IgD-negative memory B cell (primary cell): ENCODE results near the gene NMNAT2. TPM values are rescaled to one million over a fixed set of nuclear protein-coding genes. Genes with fewer than 3 reads are reported as not detected.

Experiments
- H3K27ac Mint-ChIP-seq, 3 donors: one replicate each; pipeline ENCODE4 v1.8.0; 2020 to 2022; ENCODE audit warnings: mild to moderate bottlenecking in 3 of 3, mixed read lengths in 3 of 3, moderate library complexity in 1 of 3
- H3K27me3 Mint-ChIP-seq: one replicate; pipeline ENCODE4 v1.8.0; 2021; ENCODE audit warnings: mixed read lengths
- H3K36me3 Mint-ChIP-seq: one replicate; pipeline ENCODE4 v1.8.0; 2020; ENCODE audit warnings: mild to moderate bottlenecking, mixed read lengths
- H3K4me1 Mint-ChIP-seq, 3 donors: one replicate each; pipeline ENCODE4 v1.8.0; 2020 to 2022; ENCODE audit warnings: mixed read lengths in 3 of 3, mild to moderate bottlenecking in 1 of 3
- H3K4me3 Mint-ChIP-seq, 4 donors: one replicate each; pipeline ENCODE4 v1.8.0; 2020 to 2022; ENCODE audit warnings: mild to moderate bottlenecking in 4 of 4, mixed read lengths in 4 of 4, moderate library complexity in 3 of 4
- H3K9me3 Mint-ChIP-seq, 3 donors: one replicate each; pipeline ENCODE4 v1.8.0; 2020 to 2021; ENCODE audit warnings: mixed read lengths in 3 of 3, mild to moderate bottlenecking in 1 of 3
- polyA plus RNA-seq: library from polyadenylated mRNA; unstranded; fragments of 300-500 nt; fragmentation: Illumina TruSeq; gene quantifications from one replicate; pipeline ENCODE4 v1.2.3, GENCODE V29; 2021

NMNAT2 gene
- polyA plus RNA-seq, 1 donor from 2014 or later = not detected

DNA sequence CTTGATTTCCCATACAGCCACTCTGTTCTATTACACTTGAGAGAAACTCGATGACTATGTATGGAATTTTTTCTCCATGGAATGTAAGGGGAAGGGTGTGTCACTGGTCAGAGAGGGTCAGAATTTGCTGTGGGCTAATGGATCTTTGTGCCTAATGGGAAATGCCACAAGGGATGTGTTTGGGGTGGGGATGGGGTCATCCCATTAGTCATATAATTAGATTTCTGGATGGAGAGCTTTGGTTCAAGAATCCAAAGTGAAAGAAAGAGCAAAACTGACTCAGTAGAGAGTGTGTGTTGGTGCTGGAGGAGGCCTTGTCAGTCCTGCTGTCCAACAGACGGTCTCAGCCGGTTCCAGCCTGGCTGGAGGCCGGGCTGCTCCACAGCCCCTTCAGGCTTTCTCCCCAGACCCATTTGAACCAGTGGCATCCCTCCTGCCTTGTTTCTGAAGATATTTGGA is 145.8 kb downstream of the NMNAT2 start:
- H3K27me3 Mint-ChIP-seq = peaks cover 5% of the 10 kb centered on the region
- H3K9me3 Mint-ChIP-seq = no peaks in the 10 kb centered on the region
- no peak overlapping the region for H3K27ac Mint-ChIP-seq
- H3K4me1 Mint-ChIP-seq = no peaks in the 10 kb centered on the region
- H3K36me3 Mint-ChIP-seq = no peaks in the 10 kb centered on the region
- H3K4me3 Mint-ChIP-seq = no peak overlapping the region

DNA sequence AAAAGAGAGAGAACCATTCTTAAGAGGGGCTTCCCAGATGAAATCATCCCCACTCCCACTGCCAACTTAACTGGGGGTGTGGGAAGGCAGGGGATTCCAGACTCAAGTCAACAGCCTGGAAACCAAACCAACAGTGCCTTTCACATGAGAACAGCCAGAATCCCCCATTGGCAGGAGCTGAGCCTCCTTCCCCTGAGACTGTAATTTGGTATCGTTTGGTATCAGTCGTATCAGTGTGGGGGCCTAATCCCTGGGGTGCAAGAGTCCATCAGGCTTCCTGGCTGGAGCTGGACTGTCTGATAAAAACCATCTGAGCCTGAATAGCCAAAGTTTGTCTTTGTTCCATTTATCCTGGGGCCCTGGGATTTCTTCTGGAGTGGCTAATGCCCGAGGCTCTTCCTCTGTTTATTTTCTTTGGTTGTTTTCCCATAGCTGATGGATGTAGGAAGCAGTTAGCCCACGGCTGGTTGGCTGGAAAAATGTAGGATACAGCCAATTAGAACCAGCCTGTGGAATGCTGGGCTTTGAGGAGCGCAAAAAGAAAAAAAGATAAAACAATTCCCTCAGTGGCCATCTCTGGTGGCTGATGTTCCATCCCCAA is 147.5 kb downstream of the NMNAT2 start:
- Mint-ChIP-seq H3K27me3 (peaks cover 14% of the 10 kb centered on the region), H3K4me1 (no peaks in the 10 kb centered on the region), H3K9me3 (no peaks in the 10 kb centered on the region), H3K36me3 (no peaks in the 10 kb centered on the region), H3K27ac (no peak overlapping the region), H3K4me3 (no peak overlapping the region)

DNA sequence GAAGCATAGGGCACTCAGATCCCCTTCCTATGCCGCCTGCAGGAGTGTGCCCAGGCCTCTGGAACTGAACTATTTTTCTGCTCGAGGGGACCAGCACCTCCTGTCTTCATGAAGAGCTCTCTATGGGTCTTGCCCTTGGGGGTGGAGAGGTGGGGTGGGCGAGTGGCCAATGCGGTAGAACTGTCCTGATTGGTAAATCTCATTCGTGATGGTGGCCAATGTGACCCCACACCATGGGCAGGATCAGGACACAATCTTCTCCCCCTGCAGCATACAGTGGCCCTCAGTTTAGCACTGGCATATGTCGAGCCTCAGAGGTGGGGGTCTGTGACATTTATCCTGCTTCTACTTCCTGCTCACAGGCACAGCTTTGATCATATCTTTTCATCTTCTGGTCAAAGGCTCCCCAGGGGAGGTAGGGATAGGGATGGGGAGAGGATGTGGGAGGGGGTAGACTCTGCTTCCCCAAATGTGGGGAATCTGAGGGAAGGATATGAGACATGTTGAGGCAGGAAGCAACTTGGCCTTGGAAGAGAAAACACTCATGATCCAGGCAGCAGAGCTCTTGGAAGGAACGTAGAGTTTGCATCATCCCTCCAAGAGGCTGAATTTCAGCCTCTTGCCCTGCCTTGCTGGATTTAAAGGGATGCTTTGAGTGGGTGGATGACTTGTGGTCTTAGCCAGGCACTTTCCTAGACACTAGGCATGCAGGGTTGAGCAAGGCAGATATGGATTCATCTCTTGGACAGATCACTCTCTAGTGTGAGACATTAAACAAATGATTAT is 150.3 kb downstream of the NMNAT2 start:
- H3K36me3 Mint-ChIP-seq = no peaks in the 10 kb centered on the region
- H3K27ac Mint-ChIP-seq = no peak overlapping the region
- no peaks in the 10 kb centered on the region for H3K9me3 Mint-ChIP-seq
- H3K4me3 Mint-ChIP-seq = no peak overlapping the region
- H3K4me1 Mint-ChIP-seq = no peaks in the 10 kb centered on the region
- H3K27me3 Mint-ChIP-seq = peaks cover 17% of the 10 kb centered on the region

DNA sequence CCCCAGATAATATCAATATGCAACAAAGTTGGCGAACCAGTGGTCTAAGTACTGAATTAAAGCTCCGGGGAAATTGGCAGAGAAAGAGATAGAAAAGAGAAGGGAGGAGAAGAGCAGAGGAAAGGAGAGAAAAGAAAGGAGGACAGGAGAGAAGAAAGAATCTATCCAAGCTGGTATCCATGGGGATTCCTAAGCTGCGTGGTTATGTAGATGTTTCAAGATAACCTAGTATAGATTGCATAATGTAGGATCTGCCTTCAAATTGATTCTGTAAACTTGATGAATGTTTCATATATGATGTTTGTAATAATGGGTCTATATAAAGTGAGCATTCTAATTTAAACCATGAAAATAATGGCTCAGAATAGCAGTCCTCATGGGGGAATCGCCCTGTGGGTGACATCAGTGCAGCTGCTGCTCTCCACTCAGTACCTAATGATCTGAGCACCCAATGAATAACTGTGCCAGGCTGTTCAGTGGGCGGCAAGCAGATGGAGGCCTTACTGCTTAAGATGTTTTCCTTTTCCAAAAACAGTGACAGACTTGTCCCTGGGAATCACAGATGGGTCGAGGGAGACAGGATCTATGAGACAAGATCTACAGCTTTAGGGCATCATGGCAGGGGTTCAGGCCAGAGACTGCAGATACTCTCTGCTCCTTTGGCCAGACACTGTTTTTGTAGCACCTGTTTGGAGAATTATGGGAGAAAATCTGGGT is 154.1 kb downstream of the NMNAT2 start:
- no peak overlapping the region for H3K27ac Mint-ChIP-seq
- H3K36me3 Mint-ChIP-seq = no peaks in the 10 kb centered on the region
- no peak overlapping the region for H3K4me3 Mint-ChIP-seq
- H3K9me3 Mint-ChIP-seq = no peaks in the 10 kb centered on the region
- no peaks in the 10 kb centered on the region for H3K4me1 Mint-ChIP-seq
- peaks cover 28% of the 10 kb centered on the region for H3K27me3 Mint-ChIP-seq

DNA sequence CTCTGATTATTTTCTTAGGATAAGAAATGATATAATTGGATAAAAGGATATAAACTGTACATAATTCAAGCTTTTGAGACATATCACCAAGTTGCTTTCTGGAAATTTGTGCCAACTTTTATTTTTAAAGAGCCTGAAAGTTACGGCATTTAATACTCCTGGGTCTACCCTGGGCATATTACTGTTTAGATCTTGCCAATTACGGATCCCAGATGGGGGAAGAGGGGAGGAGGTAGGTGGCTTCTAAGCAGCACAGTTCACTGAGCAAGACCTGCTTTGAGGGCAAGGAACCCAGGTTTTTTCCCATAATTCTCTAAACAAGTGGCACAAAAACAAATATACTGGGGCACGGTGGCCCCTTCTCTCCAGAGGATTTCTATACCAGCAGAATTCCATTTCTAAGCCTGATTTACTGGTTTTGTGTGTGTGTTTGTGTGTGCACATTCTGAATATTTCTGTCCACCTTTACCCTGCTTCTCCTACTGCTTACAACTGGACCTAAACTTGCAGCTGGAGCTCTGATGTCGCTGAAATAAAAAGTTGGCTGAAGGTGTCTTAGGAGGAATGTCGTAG is 155.5 kb downstream of the NMNAT2 start:
- H3K36me3 Mint-ChIP-seq = peaks cover under 1% of the 10 kb centered on the region
- H3K4me3 Mint-ChIP-seq = no peak overlapping the region
- H3K9me3 Mint-ChIP-seq = no peaks in the 10 kb centered on the region
- H3K4me1 Mint-ChIP-seq = peaks cover 0 to 4% (median 0%) of the 10 kb centered on the region in 3 donors
- H3K27ac Mint-ChIP-seq = no peak overlapping the region
- H3K27me3 Mint-ChIP-seq = peaks cover 32% of the 10 kb centered on the region

DNA sequence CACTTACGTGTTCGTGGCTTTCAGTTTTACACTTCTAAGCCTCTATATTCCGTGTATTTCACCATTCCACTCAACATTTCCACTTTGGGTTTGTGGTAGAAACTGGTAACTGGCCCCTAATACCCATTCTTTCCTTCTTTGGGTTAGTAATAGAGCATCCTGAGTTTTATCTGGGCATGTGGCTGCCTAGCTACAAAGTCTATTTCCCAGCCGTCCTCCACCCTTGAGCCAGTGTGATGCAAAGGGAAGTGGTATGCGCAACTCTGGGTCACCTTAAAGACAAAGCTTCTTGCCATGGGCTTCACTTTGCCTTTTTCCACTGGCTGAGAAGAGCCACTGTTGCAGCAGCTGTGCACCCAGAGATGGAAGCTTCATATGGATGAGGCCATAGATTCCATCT is 158.3 kb downstream of the NMNAT2 start:
- Mint-ChIP-seq H3K9me3 (peaks cover 0 to 3% (median 0%) of the 10 kb centered on the region in 3 donors), H3K27me3 (peaks cover 19% of the 10 kb centered on the region), H3K4me1 (peaks cover 0 to 5% (median 0%) of the 10 kb centered on the region in 3 donors), H3K27ac (no peak overlapping the region), H3K4me3 (no peak overlapping the region), H3K36me3 (peaks cover 1% of the 10 kb centered on the region)

DNA sequence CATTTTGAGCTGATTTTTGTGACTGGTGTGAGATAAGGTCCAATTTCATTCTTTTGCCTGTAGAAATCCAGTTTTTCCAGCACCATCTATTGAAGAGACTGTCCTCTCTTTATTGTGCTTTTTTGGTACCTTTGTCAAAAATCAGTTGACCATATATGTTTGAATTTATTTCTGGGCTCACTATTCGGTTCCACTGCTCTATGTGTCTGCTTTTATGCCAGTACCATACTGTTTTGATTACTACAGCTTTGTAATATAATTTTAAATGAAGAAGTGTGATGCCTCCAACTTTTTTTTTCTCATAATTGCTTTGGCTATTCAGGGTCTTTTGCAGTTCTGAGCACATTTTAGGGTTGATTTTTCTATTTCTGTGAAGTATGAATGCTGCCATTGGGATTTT is 163.1 kb downstream of the NMNAT2 start:
- peaks cover 0 to 5% (median 0%) of the 10 kb centered on the region in 3 donors for H3K4me1 Mint-ChIP-seq
- H3K4me3 Mint-ChIP-seq = no peak overlapping the region
- H3K9me3 Mint-ChIP-seq = peaks cover 0 to 3% (median 2%) of the 10 kb centered on the region in 3 donors
- no peak overlapping the region for H3K27ac Mint-ChIP-seq
- H3K27me3 Mint-ChIP-seq = peaks cover 9% of the 10 kb centered on the region
- H3K36me3 Mint-ChIP-seq = peaks cover 1% of the 10 kb centered on the region

DNA sequence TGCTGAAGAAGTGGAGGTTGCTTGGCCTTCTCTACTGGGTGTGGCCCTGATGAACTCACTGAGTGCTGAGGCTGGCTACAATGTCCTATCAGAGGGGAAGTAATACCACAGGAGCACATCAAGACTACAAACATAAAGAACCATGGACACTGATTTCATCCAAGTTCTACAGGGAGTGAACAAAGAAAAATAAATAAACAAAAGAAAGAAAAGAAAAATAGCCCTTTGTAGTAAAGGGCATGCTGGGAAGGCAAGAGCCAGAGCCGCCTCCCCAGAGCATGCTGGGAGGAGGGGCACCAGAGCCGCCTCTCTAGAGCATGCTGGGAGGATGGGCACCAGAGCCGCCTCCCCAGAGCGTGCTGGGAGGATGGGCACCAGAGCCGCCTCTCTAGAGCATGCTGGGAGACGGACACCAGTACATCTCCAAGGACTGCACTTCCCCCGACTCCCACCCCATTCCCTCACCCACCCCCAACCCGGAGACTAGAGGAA is 166.2 kb downstream of the NMNAT2 start:
- Mint-ChIP-seq H3K27ac (no peak overlapping the region), H3K4me3 (no peak overlapping the region), H3K4me1 (no peaks in the 10 kb centered on the region), H3K27me3 (peaks cover 2% of the 10 kb centered on the region), H3K36me3 (no peaks in the 10 kb centered on the region), H3K9me3 (peaks cover 0 to 3% (median 2%) of the 10 kb centered on the region in 3 donors)

DNA sequence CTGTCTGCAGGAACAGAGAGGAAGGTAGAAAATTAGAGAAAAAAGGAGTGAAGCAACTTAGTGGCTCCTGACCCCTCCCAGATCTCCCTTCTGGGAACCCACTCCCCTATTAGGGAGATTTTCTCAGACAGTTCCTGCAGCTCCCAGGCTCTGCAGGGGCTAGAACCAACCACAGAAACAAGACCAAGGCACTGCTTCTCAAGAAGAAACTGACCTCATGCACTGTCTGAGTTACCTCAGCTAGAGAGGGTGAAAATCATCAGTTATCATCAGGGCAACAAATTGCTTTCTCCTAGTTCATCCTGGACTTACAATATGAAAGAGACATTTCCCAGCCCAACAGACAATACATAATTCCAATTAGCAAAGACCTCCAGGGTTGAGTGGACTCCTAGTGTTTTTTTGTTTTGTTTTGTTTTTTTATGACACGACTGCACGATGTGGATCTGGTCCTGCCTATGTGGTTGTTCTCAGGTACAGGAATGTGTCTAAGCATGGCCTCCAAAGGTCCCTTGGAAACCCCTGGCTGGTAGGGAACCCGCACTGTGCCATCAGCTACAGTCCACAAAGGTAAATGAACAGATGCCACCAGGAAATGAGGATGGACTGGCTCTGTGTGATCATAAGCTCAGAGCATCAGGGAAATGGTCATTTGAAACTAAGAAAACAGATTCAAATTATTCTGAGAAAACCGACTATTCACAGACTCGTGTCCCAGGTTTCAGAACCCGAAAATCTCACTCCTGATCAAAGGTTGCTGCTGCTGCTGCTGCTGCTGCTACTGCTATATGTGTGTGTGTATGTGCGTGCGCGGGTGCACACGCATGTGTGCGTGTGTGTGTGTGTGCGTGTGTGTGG is 166.8 kb downstream of the NMNAT2 start:
- Mint-ChIP-seq H3K4me1 (no peaks in the 10 kb centered on the region), H3K27ac (no peak overlapping the region), H3K36me3 (no peaks in the 10 kb centered on the region), H3K9me3 (peaks cover 0 to 3% (median 2%) of the 10 kb centered on the region in 3 donors), H3K27me3 (peaks cover 2% of the 10 kb centered on the region), H3K4me3 (no peak overlapping the region)

DNA sequence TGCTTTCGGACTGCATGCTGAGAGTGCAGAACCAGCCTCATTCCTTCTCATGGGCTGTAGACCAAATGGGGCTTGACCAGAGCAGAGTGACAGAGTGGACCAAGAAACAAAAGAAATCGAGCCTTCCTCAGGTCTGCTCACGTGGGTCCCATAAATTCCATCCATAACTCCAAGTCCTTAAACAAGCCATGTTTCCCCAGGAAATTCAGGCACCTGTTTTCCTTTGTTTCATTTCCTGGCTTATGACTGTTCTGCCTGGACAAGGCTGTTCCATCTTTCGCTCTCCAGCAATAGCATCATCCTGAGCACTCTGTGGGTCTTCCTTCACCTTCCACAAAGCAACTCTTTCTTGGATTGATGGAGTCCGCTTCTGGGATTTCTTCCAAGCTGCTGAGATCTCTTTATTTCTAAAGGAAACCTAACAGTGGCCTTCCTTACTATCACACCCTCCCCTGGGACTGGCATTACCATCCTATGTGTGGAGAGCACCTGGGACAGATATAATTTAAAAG is 168.2 kb downstream of the NMNAT2 start:
- Mint-ChIP-seq H3K4me1 (no peaks in the 10 kb centered on the region), H3K27ac (no peak overlapping the region), H3K4me3 (no peak overlapping the region), H3K27me3 (peaks cover 5% of the 10 kb centered on the region), H3K36me3 (no peaks in the 10 kb centered on the region), H3K9me3 (peaks cover 0 to 2% (median under 1%) of the 10 kb centered on the region in 3 donors)

DNA sequence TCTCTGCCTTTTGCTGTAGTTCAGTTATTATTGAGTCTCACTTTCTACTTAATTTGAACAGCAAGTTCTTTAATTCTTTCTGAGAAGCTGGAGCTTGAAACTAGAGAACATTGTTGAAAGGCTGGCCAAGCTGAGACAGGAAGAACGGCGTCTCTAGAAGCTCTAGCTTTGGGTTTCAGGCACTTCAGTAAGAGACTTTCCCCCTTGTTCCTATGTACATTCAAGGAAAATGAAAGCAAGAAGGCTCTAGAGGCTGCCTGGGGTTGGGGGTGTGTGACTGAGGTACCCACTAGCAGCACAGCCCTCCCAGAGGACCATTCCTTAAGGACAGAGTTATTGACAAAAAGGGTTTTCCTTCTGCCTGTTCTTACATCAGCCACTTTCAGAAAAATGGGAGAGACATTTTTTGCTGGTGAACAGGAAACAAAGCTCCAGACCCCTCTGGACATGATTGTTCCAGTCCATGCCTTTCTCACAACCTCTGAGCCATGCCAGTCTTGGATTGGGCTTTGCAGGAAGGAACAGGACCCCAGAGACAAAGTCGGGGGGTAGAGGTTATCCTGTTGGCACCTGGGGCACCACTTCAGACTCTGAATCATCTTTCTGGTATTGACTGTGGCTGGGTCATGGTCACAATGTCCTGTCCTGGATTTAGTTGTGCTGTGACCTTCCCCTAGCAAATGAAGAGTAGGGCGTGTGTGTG is 169.0 kb downstream of the NMNAT2 start:
- Mint-ChIP-seq H3K4me3 (no peak overlapping the region), H3K27ac (no peak overlapping the region), H3K4me1 (no peaks in the 10 kb centered on the region), H3K36me3 (no peaks in the 10 kb centered on the region), H3K27me3 (peaks cover 5% of the 10 kb centered on the region), H3K9me3 (peaks cover 0 to under 1% (median 0%) of the 10 kb centered on the region in 3 donors)

DNA sequence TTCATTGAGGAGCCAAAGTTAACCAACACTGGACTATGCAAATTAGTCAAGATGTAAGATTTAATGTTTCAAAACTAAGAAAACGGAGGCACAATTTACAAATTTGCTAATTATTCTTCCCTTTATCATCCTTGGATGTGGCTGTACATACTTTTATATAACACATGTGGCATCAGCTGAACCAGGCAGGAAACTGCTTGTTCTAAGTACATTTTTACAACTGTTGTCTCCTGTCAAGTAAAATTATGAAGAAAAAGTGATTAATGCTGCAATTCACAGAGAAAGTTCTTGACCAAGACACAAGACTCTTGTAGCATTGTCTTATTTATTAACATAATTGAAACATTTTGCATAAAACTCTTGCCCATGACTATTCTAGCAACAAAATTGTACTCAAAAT is 170.2 kb downstream of the NMNAT2 start:
- Mint-ChIP-seq H3K9me3 (no peaks in the 10 kb centered on the region), H3K27ac (no peak overlapping the region), H3K4me1 (no peaks in the 10 kb centered on the region), H3K27me3 (peaks cover 5% of the 10 kb centered on the region), H3K4me3 (no peak overlapping the region), H3K36me3 (no peaks in the 10 kb centered on the region)

DNA sequence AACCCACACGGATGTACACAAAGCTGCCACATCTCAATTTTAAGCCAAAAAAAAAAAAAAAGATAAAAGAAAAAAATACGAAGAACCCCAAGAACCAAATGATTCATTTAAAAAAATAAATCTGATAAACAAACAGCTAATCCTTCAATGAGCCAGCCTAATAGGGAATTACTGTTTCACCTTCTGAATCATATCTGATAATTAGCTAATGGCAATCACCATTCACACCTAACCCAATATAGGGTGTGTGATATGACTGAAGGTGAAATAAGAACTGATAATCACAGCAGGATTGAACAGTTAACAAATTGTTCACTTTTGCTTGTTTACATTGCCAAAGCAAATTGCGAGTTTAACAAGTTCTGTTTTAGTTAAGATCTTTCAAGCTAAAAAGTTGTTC is 170.7 kb downstream of the NMNAT2 start:
- Mint-ChIP-seq H3K4me3 (no peak overlapping the region), H3K36me3 (no peaks in the 10 kb centered on the region), H3K4me1 (no peaks in the 10 kb centered on the region), H3K27me3 (peaks cover 5% of the 10 kb centered on the region), H3K9me3 (no peaks in the 10 kb centered on the region), H3K27ac (no peak overlapping the region)

DNA sequence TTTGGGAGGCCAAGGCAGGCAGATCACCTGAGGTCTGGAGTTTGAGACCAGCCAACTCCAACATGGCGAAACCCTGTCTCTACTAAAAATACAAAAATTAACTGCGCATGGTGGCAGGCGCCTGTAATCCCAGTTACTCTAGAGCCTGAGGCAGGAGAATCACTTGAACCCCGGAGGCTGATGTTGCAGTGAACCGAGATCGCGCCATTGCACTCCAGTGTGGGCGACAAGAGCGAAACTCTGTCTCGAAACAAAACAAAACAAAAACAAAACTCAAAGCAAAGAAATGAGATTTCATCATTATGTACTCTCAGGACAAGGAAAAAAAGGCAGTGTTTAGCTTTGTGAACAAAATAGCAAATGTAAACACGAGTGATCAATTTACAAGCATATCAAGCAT is 171.1 kb downstream of the NMNAT2 start:
- H3K4me3 Mint-ChIP-seq = no peak overlapping the region
- H3K4me1 Mint-ChIP-seq = no peaks in the 10 kb centered on the region
- H3K36me3 Mint-ChIP-seq = no peaks in the 10 kb centered on the region
- no peak overlapping the region for H3K27ac Mint-ChIP-seq
- H3K9me3 Mint-ChIP-seq = no peaks in the 10 kb centered on the region
- H3K27me3 Mint-ChIP-seq = peaks cover 5% of the 10 kb centered on the region
